ENCODE measurements around the gene USP35.
A peak's percentile ranks its signal among the peaks of the same experiment; 100 is the strongest.

USP35 gene

GRCh38 chr11:78199015-78199652, 10.4 kb downstream of the USP35 start:
- no peak for DNase-seq (ENCODE audit: low spot score)

- no peak for DNase-seq (ENCODE audit: low spot score)
These were observed 10.9 kb downstream of the USP35 start for GRCh38 chr11:78199653-78200015.

- no peak for DNase-seq (ENCODE audit: low spot score)
These were observed 11.3 kb downstream of the USP35 start for GRCh38 chr11:78200061-78200460.

GRCh38 chr11:78200553-78200952, 11.8 kb downstream of the USP35 start:
- DNase-seq (ENCODE audit: low spot score), result no peak

- DNase-seq (ENCODE audit: low spot score), result no peak
These were observed 12.5 kb downstream of the USP35 start for GRCh38 chr11:78201096-78201818.

- DNase-seq (ENCODE audit: low spot score), result no peak
These were observed 14.0 kb downstream of the USP35 start for GRCh38 chr11:78202733-78203167.

- DNase-seq (ENCODE audit: low spot score), result no peak
These were observed 14.5 kb downstream of the USP35 start for GRCh38 chr11:78203184-78203583.

- no peak for DNase-seq (ENCODE audit: low spot score)
These were observed 16.5 kb downstream of the USP35 start for GRCh38 chr11:78205256-78205655.

GRCh38 chr11:78205691-78206090, 17.0 kb downstream of the USP35 start:
- DNase-seq (ENCODE audit: low spot score), result no peak

GRCh38 chr11:78207532-78208256, 19.0 kb downstream of the USP35 start:
- no peak for DNase-seq (ENCODE audit: low spot score)

- peak; percentile 26 for DNase-seq (ENCODE audit: low spot score)
These were observed 19.8 kb downstream of the USP35 start for GRCh38 chr11:78208257-78209165.

- DNase-seq (ENCODE audit: low spot score), result no peak
These were observed 20.8 kb downstream of the USP35 start for GRCh38 chr11:78209478-78209877.

- no peak for DNase-seq (ENCODE audit: low spot score)
These were observed 21.4 kb downstream of the USP35 start for GRCh38 chr11:78210000-78210608.

GRCh38 chr11:78211565-78211964, 22.8 kb downstream of the USP35 start:
- DNase-seq (ENCODE audit: low spot score), result no peak

- DNase-seq (ENCODE audit: low spot score), result peak; percentile 51
These were observed 24.1 kb downstream of the USP35 start for GRCh38 chr11:78212586-78213371.

GRCh38 chr11:78213526-78214330, 25.0 kb downstream of the USP35 start:
- DNase-seq (ENCODE audit: low spot score), result no peak

- DNase-seq (ENCODE audit: low spot score), result no peak
These were observed 25.8 kb downstream of the USP35 start for GRCh38 chr11:78214331-78215194.

GRCh38 chr11:78216021-78216420, 27.3 kb downstream of the USP35 start:
- no peak for DNase-seq (ENCODE audit: low spot score)

Data from AG20443 (cell line).